Cardiac muscle cell (in vitro differentiated cells and primary cell): Measurements from ENCODE around the gene TTC4. TPM values are rescaled to one million over a fixed set of nuclear protein-coding genes. Genes with fewer than 3 reads are reported as not detected.

ENCODE experiments used
- DNase-seq, 2 donors: peaks; one replicate each; pipeline versions ENCODE4 v3.0.0 to v3.0.0-alpha.2; 2010 to 2017; ENCODE audit warnings: low read depth in 1 of 2, low spot score in 1 of 2
- H3K27ac ChIP-seq: fragments of 200-600 bp; sonication (generic); 2 replicates; pipeline ENCODE4 v1.5.1; 2016
- H3K27me3 ChIP-seq: fragments of 200-600 bp; sonication (generic); 2 replicates; pipeline ENCODE4 v1.6.0; 2016; ENCODE audit warnings: control low read depth
- H3K36me3 ChIP-seq: fragments of 200-600 bp; sonication (generic); 2 replicates; pipeline ENCODE4 v1.5.1; 2016; ENCODE audit warnings: control low read depth
- H3K4me1 ChIP-seq: fragments of 200-600 bp; sonication (generic); 2 replicates; pipeline ENCODE4 v1.8.1; 2017; ENCODE audit warnings: low read depth, mild to moderate bottlenecking, mixed run types
- H3K4me3 ChIP-seq: fragments of 200-600 bp; sonication (generic); 2 replicates; pipeline ENCODE4 v1.5.1; 2016; ENCODE audit warnings: mild to moderate bottlenecking
- H3K9me3 ChIP-seq: fragments of 200-600 bp; sonication (generic); 2 replicates; pipeline ENCODE4 v1.5.1; 2017; ENCODE audit warnings: low read depth, mild to moderate bottlenecking, control low read depth
- polyA plus RNA-seq: library from polyadenylated mRNA; unstranded; fragments of >200 nt; fragmentation: Nextera tagmentation; extraction: Ambion mirVana; gene quantifications from 2 replicates; pipeline ENCODE4 v1.2.1, GENCODE V29; 2016
- total RNA-seq: library from RNA; depleted of rRNA; stranded (reverse); fragments of >200 nt; gene quantifications from 2 replicates; pipeline ENCODE4 v1.2.3, GENCODE V29; 2016
- TF ChIP-seq, protein P1 (sequence below): IDR thresholded peaks from 2 replicates; pipeline ENCODE4 v1.5.1; 2012; ENCODE audit warnings: low read depth, mild to moderate bottlenecking, low read length

The TTC4 gene
- total and polyA plus RNA-seq, 2 experiments from 2014 or later = 19.8 to 23.5 TPM

DNA sequence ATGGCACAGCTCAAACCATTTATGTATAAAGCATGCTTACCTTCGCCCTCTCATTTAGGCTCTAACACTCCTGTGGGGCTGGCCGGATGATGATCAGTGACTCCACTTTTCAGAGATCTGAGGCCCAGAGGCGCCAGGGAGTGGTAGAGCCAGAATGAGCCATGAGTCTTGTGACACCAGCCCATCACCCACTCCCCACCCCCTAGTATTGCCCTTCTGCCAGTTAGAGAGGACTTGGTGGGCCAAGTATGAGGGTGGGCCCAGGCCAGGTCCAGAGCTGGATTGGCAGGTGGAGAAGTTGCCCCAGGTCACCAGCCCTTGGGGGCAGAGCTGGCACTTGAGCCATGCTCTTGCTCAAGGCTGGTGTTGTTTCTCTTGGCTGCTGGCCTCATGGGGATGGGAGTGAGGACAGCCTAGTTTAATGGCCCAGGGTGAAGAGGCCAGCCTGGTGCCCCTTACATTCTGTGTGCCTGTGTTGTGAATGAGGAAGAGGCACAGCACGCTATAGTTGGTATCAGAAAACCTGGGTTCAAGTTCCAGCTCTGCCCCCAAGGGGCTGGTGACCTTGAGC lies 30.2 kb upstream of the TTC4 start:
- Histone ChIP-seq H3K27ac (no peak overlapping the region), H3K9me3 (no peaks in the 10 kb centered on the region), H3K4me3 (no peak overlapping the region), H3K27me3 (no peaks in the 10 kb centered on the region), H3K36me3 (no peaks in the 10 kb centered on the region), H3K4me1 (no peaks in the 10 kb centered on the region)
- TF ChIP-seq, protein P1, sequence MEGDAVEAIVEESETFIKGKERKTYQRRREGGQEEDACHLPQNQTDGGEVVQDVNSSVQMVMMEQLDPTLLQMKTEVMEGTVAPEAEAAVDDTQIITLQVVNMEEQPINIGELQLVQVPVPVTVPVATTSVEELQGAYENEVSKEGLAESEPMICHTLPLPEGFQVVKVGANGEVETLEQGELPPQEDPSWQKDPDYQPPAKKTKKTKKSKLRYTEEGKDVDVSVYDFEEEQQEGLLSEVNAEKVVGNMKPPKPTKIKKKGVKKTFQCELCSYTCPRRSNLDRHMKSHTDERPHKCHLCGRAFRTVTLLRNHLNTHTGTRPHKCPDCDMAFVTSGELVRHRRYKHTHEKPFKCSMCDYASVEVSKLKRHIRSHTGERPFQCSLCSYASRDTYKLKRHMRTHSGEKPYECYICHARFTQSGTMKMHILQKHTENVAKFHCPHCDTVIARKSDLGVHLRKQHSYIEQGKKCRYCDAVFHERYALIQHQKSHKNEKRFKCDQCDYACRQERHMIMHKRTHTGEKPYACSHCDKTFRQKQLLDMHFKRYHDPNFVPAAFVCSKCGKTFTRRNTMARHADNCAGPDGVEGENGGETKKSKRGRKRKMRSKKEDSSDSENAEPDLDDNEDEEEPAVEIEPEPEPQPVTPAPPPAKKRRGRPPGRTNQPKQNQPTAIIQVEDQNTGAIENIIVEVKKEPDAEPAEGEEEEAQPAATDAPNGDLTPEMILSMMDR = no peak
- no peak for DNase-seq

- Histone ChIP-seq H3K36me3 (no peaks in the 10 kb centered on the region), H3K4me1 (no peaks in the 10 kb centered on the region), H3K27me3 (no peaks in the 10 kb centered on the region), H3K27ac (no peak overlapping the region), H3K4me3 (no peak overlapping the region), H3K9me3 (no peaks in the 10 kb centered on the region)
- TF ChIP-seq, protein P1 = no peak
- no peak for DNase-seq
Measured at GRCh38 chr1:54686155-54686554, 29.5 kb upstream of the TTC4 start.

- H3K27ac ChIP-seq = no peak overlapping the region
- H3K9me3 ChIP-seq = no peaks in the 10 kb centered on the region
- H3K36me3 ChIP-seq = no peaks in the 10 kb centered on the region
- H3K4me3 ChIP-seq = no peak overlapping the region
- H3K4me1 ChIP-seq = no peaks in the 10 kb centered on the region
- DNase-seq = no peak
- TF ChIP-seq, protein P1 = no peak
- H3K27me3 ChIP-seq = no peaks in the 10 kb centered on the region
Measured at GRCh38 chr1:54694771-54695170, 20.9 kb upstream of the TTC4 start.

DNA sequence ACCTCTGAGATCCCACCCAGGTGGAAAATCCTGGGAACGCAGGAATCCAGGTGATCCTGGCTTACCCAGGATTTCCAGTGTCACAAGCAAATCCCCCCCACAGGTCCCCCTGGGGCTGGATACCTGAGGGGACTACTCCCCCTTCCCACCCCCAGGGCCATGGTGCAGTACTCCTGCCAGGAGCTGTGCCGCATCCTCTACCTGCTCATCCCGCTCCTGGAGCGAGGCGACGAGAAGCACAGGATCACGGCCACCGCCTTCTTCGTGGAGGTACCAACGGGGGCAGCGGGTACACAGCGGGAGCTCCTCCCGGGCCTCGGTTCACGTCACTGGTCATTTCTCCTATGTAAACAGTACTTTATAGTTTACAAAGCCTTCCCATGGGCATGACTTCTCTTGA lies 20.4 kb upstream of the TTC4 start:
- DNase-seq = no peak
- Histone ChIP-seq H3K36me3 (no peaks in the 10 kb centered on the region), H3K4me3 (no peak overlapping the region), H3K27ac (no peak overlapping the region), H3K4me1 (no peaks in the 10 kb centered on the region), H3K27me3 (no peaks in the 10 kb centered on the region), H3K9me3 (no peaks in the 10 kb centered on the region)
- TF ChIP-seq, protein P1 = no peak

DNA sequence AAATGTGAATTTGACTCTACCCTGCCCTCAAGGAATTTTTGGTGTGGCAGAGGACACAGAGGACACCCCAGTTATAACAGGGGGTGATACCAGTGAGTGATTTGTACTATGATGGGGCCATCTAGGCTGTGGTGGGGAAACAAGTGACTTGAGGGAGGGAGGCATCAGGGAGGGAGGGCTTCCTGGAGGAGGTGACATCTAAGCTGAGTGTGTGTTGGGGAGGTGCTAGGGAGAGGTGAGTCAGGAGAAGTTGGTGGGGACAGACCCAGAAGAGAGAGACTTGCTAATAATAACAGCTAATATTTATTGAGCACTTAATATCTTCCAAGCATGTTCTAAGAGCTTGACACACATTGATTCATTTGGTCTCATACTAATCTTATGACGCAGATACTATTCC lies 19.9 kb upstream of the TTC4 start:
- DNase-seq = no peak
- Histone ChIP-seq H3K27me3 (no peaks in the 10 kb centered on the region), H3K36me3 (no peaks in the 10 kb centered on the region), H3K4me1 (no peaks in the 10 kb centered on the region), H3K9me3 (no peaks in the 10 kb centered on the region), H3K27ac (no peak overlapping the region), H3K4me3 (no peak overlapping the region)
- TF ChIP-seq, protein P1 = no peak
